HG03280 (cell line): Measurements from ENCODE around the gene DNAH11.
"Not testable (repeated sequence)": the region's sequence is repeated elsewhere in the genome, so short reads cannot be mapped to it uniquely, and the experiment has no call there.

Source experiments
- ATAC-seq: cut with Tn5 transposase; IDR thresholded peaks from one replicate; pipeline ENCODE4 v1.9.1; 2021; ENCODE audit warnings: mild to moderate bottlenecking, moderate library complexity; ENCODE audit not compliant: unreplicated experiment

DNAH11 gene

DNA sequence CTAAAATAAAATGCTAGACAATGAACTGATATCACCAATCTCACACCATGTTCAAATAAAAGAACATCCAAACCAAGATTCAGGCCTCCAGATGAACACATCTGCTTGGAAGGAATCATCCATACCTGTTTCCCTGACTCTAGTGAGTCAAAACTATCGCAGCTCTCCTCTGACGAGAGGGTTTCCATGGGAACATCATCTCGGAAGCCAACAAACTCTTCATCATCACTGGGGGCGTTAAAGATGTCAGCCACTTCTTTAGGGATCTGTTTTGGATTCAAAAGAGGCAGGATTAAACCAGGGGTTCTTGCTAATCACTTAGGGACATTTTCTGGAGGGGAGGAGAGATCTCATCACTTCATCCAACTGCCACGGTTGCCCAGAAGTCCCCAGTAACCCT lies 373.8 kb downstream of the DNAH11 start:
- no peak for ATAC-seq

DNA sequence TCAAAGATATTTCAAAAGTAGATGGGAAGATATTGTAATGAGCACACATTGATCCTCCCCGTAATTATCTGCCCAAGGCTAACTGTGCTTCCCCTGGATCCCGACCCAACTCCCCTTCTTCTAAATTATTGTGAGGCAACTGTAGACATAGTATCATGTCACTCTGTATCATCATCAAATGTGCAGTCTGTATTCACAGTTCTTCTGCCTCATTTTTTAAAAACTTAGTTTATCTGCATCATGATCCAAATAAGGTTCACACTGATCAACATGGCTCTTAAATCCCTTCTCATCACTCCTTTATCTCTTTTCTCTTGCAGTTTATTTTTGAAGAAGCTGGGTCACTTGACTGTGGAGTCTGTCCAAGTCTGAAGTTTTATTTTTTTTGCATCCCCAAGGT lies 375.4 kb downstream of the DNAH11 start:
- ATAC-seq = no peak

DNA sequence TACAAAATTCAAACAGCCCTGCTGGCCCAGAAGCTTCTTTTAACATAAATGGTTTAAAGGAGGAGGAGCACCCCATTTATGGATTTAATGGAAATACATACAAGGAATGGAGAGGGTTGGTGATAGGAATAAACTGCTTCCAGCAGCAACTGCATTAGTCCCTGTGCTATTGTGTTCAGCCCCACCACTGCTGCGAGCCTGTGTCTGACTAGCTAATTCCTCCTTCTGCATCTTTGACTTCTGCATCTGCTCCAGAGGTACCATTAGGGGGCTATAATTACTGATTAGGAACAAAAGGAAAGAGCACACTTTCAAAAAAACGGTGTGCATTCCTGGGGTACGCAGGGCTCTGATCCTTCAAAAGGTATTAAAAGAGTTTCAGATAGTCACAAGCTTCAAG lies 378.1 kb downstream of the DNAH11 start:
- ATAC-seq = no peak

DNA sequence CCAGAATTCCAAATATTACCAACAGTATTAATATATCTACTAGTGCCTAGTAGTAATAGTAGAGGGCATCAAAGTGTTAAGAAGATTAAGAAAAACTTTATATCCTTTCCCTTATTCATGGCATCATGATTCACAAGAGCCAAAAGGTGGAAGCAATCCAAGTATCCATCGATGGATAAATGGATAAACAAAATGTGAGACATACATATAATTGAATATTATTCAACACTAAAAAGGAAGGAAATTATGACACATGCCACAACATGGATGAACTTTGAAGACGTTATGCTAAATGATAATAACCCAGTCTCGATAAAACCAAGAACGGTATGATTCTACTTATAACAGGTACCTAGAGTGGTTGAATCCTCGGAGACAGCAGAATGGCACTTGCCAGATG lies 379.8 kb downstream of the DNAH11 start:
- ATAC-seq = no peak

DNA sequence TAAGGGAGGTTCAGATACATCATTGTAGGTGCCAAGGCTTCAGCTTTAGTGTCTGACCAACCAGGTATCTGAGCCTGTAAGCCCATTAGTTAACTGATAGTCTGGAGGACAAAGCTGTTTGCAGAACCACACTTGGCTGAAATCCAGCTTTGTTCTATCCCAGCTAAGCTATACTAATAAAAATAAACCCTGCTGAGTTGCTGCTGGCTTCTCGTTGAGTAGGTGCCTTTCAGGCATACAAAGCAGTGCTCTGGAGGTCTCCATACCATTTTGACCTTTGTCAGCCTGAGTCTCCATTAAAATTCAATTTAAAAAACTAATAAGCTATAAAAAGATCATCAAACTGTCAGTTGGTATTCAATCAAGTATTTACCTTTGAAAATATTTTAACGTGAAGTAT lies 380.8 kb downstream of the DNAH11 start:
- ATAC-seq = no peak

DNA sequence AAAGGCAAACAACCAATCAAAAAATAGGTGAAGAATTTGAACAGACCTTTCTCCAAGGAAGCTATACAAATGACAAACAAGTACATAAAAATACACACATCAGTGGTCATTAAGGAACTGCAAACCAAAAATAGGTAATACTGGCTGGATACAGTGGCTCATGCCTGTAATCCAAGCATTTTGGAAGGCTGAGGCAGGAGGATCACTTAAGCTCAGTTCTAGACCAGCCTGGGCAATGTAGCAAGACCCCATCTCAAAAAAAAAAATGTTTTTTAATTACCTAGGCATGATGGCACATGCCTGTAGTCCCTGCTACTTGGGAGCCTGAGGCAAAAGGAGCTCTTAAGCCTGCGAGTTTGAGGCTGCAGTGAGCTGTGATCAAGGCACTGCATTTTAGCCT lies 383.6 kb downstream of the DNAH11 start:
- ATAC-seq = no peak

DNA sequence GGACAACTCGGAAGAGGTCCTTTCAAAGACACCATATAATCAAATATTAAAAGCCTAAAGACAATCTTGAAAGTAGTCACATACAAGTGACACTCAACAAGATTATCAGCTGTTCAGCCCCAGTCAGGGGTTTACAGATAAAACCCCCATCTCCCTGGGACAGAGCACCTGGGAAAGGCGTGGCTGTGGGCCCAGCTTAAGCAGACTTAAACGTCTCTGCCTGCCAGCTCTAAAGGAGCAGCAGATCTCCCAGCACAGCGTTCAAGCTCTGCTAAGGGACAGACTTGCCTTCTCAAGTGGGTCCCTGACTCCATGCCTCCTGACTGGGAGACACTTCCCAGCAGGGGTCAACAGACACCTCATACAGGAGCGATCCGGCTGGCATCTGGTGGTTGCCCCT lies 384.9 kb downstream of the DNAH11 start:
- no peak for ATAC-seq

DNA sequence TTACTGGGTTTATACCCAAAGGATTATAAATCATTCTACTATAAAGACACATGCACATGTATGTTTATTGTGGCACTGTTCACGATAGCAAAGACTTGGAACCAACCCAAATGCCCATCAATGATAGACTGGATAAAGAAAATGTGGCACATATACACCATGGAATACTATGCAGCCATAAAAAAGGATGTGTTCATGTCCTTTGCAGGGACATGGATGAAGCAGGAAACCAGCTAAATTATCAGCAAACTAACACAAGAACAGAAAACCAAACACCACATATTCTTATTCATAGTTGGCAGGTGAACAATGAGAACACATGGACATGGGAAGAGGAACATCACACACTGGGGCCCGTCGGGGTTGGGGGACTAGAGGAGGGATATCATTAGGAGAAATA lies 390.5 kb downstream of the DNAH11 start:
- ATAC-seq = not testable (repeated sequence)

DNA sequence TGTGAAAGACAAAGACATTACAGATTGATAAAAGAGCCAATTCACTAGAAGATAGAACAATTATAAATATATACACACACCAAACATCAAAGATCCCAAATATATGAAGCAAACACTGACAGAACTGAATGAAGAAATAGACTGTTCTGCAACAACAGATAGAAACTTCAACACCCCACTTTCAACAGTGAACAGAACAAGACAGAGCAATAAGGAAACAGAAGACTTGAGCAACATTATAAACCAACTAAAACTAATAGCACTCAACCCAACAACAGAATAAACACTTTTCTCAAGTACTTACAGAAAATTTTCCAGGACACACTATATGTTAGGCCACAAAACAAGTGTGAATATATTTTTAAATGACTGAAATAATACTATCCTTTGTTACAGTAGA lies 392.0 kb downstream of the DNAH11 start:
- no peak for ATAC-seq

DNA sequence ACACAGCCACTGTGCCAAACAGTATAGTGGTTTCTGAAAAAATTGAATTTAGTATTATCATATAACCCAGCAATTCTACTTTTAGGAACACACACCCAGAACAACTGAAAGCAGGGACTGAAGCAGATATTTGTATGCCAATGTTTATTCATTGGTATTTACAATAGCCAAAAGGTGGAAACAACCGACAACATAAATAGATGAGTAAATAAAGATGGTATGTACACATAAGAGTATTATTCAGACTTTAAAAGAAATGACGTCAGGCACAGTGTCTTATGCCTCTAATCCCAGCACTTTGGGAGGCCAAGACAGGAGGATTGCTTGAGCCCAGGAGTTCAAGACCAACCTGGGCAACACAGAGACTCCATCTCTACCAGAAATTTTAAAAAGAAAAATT lies 395.6 kb downstream of the DNAH11 start:
- ATAC-seq = no peak

DNA sequence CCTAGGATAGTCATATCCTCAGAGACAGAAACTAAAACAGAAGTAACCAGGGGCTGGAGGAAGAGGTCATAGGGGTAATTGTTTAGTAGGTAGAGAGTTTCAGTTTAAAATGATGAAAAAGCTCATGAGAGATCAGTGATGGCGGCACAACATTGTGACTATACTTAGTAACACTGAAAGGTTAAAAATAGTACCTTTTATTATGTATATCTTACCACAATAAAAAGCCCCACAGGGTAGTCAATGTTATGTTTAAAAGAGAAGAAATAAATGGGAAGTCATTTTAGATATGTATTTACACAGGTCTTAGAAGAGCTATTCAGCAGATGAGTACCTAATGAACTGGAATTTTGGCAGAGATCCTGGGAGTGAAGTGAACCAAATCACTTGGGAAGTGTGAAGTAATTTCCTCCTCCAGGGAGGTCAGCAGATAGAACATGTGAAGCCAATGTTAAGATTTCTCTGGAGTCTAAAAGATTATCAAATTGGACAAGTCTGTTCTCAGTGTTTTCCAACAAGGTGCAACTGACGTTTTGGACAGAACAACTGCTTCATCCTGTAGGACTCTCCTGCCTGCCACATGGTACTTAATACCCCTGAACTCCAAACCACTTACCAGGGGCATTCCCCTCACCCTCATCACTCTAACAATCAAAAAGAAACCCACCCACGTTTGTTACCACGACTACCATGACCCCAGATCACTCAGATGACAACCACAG lies 396.5 kb downstream of the DNAH11 start:
- ATAC-seq = peak; percentile 77

DNA sequence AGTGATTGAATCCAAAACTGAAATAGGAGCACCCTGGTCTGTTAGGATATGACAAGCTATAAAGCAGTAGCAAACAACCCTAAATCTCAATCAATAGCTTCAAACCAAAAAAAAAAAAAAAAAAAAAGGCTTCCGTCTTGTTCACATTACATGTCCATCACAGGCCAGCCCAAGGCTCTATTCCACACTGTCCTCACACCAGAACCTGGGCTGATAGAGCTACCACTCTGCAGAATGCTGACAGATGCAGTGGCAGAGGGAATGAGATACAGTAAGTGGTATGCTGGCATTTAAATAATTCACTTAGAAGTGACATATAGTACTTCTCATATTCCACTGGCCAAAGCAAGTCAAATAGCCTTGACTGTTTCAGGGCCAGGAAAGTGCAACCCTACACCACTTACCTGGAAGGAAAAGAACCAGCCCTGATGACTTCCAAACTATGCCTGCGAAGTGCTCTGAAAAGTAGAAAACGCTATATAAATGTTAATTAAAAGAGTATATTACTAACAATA lies 397.1 kb downstream of the DNAH11 start:
- ATAC-seq = no peak

DNA sequence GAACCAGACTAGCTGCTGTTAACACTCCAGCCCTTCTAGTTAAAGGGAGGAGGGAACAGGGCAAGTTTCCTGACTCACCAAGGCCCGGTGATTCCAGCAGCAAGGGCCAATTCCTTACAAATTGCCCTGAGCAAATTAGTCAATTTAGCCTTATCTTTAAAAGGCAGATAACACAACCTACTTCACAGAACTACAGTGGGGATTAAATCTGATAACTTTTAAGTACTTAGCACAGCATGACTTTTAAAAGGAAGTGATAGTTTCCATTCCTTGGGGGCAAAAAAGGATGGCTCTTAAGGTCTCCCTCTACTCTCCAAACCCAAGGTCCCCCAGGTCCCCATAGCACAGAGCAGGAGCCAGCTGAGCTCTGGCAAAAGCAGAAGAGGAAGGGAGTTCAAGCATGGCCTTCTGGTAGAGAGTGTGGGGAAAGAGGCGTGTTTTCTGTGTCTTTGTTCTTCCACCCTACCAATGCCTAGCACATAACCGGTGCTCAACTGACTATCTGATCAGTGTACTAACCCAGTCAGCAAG lies 398.8 kb downstream of the DNAH11 start:
- no peak for ATAC-seq

DNA sequence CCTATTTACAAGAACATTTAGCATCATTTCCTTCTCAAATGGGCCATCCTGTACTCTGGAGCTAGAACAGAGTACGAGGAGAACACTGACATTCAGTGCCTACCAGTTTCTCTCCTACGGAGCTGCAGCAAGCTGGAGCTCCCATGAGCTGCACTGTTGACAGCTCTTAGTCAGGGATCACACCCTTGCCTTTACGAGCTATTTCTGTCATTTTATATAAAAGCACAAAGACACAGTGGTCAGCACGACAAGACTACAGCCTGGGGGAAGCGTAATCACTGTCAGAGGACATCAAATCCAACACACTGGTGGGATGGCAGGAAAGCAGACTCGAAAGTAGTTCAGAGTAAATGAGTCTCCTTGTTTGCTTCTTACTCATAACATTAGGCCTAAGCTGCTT lies 400.1 kb downstream of the DNAH11 start:
- no peak for ATAC-seq

DNA sequence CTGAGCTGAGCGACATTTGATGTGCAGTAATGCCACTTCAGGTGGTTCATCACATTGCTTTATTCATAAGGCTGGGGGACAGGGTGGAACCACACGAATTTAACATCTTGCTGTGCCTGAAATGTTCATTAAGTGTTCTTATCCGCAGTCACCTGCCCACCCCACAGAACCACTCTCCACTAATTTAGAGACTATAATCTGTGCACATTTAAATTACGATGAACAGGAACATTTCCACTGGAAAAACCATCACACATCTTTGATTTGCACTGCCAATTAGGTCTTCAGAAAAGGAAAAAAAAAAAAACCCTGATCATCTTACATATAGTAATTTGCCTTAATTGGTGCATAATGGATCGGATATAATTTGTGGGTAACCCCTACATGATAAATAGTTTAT lies 400.6 kb downstream of the DNAH11 start:
- no peak for ATAC-seq

DNA sequence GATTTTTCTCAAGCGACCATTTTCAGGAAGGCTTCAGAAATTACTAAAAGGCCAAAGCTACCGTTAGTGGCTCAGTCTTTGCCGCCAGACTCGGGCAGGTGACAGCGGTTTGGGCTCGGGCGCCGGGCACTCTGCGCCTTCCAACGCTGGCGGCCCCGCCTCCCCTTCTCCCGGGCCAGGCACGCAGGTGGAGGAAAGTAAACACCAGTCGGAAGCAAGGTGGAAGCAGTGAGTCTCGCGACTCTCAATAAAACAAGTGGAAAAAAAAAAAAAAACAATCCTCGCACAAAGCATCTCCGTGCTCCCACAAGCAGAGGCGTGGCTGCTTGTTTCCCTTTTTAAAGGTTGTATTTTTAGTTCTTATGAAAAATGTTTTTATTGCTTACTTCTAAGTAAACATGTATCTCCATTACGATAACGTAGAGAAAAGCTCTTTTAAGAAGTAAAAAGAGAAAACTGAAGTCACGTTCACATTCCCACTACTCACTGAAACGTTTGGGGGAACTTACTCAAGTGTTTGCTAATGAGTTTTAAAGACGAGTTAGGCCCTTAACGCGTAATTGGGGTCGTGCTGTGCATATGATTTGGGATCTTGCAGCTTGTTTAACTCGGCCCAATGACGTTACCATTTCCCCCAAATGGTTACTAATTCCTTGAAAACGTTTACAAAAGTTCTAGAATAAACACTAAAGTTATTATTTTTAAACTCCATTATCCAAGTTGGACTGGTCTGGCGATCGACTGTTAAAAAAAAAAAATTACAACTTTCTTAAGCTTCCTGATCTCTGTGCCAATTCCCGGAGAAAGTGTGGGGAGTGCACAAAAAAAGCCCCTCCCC lies 402.0 kb downstream of the DNAH11 start:
- no peak for ATAC-seq

DNA sequence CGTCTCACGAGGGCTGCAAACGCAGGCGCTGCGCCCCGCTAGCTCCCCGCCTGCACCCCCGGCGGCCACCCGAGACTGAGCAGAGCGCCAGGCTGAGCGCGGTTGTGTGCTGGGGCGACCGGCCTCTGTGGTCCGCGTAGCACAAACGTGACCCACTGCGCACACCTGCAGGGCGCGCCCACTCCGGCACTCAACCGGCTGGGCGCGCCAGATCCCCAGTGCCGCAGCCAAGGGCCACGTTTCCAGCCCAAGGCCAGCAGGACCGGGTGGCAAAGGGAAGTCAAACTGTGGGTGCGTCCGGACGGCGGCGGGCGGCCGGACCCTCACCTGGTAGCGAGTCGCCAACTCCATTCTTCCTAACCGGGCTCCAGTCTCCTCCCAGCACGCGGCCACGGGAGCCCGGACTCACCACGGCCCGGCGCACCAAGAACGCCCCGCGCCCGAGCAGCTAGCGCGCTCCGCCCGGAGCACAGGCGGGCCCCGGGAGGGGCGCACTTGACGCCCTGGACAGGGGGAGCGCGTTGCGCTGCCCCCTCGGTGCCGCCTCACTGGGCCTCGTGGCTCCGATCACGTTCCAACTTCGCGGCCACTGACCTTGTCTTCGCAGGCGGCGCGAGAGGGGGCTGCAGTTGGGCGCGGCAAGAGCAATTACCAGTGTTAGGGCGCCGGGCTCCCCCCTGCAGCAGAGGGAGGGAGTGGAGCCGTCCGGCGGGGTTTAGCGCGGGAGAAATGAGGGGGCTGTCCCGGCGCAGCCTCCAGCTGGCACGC lies 402.8 kb downstream of the DNAH11 start, which contains the start of gene CDCA7L:
Gene CDCA7L (minus strand): TSS at position 446 of the 768 bp plus-strand sequence. CDS start 95 bp downstream, at position 351.
- ATAC-seq = peak; percentile 84

DNA sequence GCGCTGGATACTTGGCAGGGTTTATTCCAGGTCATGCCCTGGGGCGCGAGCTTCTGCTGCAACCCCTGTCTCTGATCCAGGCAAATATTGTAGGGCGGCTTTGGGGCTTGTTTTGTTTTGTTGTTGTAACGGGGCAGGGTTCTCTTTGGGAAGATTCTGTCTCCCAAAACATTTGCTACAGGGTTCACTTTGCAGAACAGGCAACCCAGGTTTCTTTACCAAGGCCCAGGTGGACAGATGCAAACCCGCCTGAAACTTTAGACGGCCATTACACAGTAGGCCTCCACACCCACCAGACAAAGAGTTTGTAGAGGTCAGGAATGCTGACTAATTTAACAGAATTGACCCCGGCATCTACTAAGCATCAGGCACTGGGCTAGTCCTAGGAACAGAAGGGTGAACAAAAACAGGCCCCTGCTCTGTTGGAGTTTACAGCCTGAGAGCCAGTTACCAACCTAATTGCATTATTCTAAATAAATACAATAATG lies 403.4 kb downstream of the DNAH11 start:
- no peak for ATAC-seq

DNA sequence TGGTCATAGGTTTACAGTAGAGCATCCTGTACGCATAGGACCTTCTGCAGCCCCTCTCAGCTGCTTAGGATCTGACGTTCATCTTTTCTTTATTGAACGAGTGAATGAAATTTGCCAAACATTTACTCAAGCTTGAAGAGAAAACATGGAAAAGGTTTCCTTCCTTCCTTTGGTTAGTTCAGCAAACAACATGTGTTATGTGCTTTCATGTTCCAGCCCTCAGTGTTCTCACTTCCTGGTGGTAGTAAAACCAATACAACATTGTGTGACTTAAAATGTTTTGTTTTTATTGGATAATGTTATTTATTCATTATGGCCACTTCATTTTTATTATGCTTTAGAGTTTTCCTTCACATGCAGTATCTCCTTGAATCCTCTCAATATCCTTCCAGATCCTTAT lies 404.2 kb downstream of the DNAH11 start:
- no peak for ATAC-seq

DNA sequence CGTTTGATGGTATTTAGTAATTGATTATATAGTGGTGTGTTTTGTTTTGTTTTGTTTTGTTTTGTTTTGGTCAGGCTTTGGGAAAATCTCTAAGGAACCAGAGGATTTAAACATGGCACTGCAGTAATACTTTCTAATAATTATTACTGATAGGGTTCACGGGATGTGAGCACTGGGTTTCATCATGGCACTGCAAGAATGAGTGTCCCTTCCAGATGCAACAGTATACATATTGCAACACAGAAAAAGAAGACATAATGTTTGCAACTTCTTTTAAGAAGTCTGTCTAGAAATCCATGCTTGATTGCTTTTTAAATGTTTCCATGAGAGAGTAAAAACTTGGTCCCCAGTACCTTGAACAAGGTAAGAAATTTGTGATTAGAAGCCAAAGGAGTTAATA lies 405.1 kb downstream of the DNAH11 start:
- ATAC-seq = no peak

DNA sequence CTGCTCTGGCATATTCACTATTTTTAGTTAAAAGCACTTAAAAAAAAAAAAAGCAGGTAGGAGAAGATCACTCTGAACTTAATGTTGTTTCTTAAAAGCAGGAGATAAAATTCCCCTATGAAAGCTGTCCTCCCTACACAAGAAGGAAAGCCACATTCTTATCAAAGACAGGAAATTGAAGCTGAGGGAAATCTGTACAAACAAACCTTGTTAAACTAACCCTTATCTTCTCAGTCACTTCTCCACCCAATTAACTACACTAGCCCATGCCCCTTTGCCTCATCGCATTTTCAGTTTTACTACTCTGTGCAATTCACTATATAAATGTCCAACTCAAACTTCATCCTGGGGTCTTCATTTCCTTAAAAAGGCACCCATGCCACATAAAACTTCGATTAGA lies 405.5 kb downstream of the DNAH11 start:
- ATAC-seq = no peak
